HepG2 (cell line): Measurements from ENCODE around the gene CACNA1G. TPM values are rescaled to one million over a fixed set of nuclear protein-coding genes. Genes with fewer than 3 reads are reported as not detected.

Source experiments
- ATAC-seq: fragments of 200-7000 bp; cut with Tn5 transposase; 3 replicates; pipeline ENCODE4 v1.9.1; 2020; ENCODE audit warnings: mild to moderate bottlenecking, moderate library complexity
- BruUV-seq: library from RNA; stranded (reverse); fragments of 400-500 nt; replicated peaks from 2 replicates; lab custom pipeline; 2021; lab: Mats Ljungman, UMichigan
- CTCF ChIA-PET: fragments of 300-600 bp; formaldehyde crosslinking; extraction: SDS; loops from one replicate; lab custom pipeline; 2021; ENCODE audit warnings: low total read pairs, inconsistent platforms, low intra/inter-chr PET ratio; lab: Yijun Ruan, JAX
- POLR2A ChIA-PET: fragments of 350-600 bp; sonication (Branson Sonifier 250); formaldehyde crosslinking; loops from one replicate; lab custom pipeline; 2020; ENCODE audit warnings: antibody characterized with exemption, inconsistent platforms; lab: Yijun Ruan, JAX
- DNase-seq: peaks from one replicate; pipeline ENCODE4 v3.0.0-alpha.2; 2015; ENCODE audit warnings: low spot score
- FAIRE-seq: peaks from 3 replicates; lab custom pipeline; 2011; peaks lifted over from hg19 to GRCh38; lab: Jason Lieb, UNC
- H2AFZ ChIP-seq: one replicate; pipeline ENCODE4 v1.6.1; 2011; ENCODE audit warnings: low read length, inconsistent platforms
- H3K27ac ChIP-seq: fragments of 300-600 bp; 3 replicates; pipeline ENCODE4 v1.8.0; 2011; ENCODE audit warnings: mixed run types, mild to moderate bottlenecking, mixed read lengths, low read length, inconsistent platforms; ENCODE audit not compliant: insufficient read depth; ENCODE audit errors: extremely low read length
- H3K27me3 ChIP-seq, 2 experiments: fragments of 200-600 bp in 1 of 2; 2 replicates in 1 of 2; 3 replicates in 1 of 2; pipeline versions ENCODE4 v1.6.0 to v1.8.0; 2011; ENCODE audit warnings: low read length in 2 of 2, mild to moderate bottlenecking in 2 of 2, moderate library complexity in 2 of 2, inconsistent platforms in 1 of 2; ENCODE audit not compliant: insufficient read depth in 2 of 2, control insufficient read depth in 1 of 2
- H3K36me3 ChIP-seq, 2 experiments: fragments of 200-600 bp in 1 of 2; replicated peaks in 1 of 2; 2 replicates in 1 of 2; 3 replicates in 1 of 2; pipeline versions ENCODE4 v1.5.1 to v1.8.0; 2011; ENCODE audit warnings: low read length in 2 of 2, inconsistent platforms in 1 of 2; ENCODE audit not compliant: insufficient read depth in 2 of 2, control insufficient read depth in 1 of 2
- H3K4me1 ChIP-seq: 2 replicates; pipeline ENCODE4 v1.5.1; 2012; ENCODE audit warnings: low read length, inconsistent platforms; ENCODE audit not compliant: insufficient read depth
- H3K4me2 ChIP-seq: 2 replicates; pipeline ENCODE4 v1.6.0; 2011; ENCODE audit warnings: low read depth, low read length, inconsistent platforms
- H3K4me3 ChIP-seq, 3 experiments: fragments of 200-600 bp in 1 of 3; sonication (generic), shearing (Covaris generic) in 1 of 3; replicated peaks in 1 of 3; 2 replicates each; pipeline ENCODE4 v1.5.1; 2011 to 2016; ENCODE audit warnings: low read length in 3 of 3, inconsistent platforms in 2 of 3, low read depth in 2 of 3, mild to moderate bottlenecking in 2 of 3, control low read depth in 1 of 3, mixed read lengths in 1 of 3; ENCODE audit not compliant: insufficient read depth in 1 of 3
- H3K79me2 ChIP-seq: one replicate; pipeline ENCODE4 v1.6.1; 2011; ENCODE audit warnings: low read length, inconsistent platforms; ENCODE audit not compliant: insufficient read depth
- H3K9ac ChIP-seq: 2 replicates; pipeline ENCODE4 v1.6.0; 2011; ENCODE audit warnings: mild to moderate bottlenecking, low read depth, low read length, inconsistent platforms; ENCODE audit not compliant: insufficient read depth
- H3K9me3 ChIP-seq: 2 replicates; pipeline ENCODE4 v1.5.1; 2012; ENCODE audit warnings: mild to moderate bottlenecking, low read length
- H4K20me1 ChIP-seq: 2 replicates; pipeline ENCODE4 v1.6.0; 2011; ENCODE audit warnings: inconsistent platforms, mild to moderate bottlenecking, low read length, moderate library complexity; ENCODE audit not compliant: insufficient read depth
- ELF1 ChIP-seq: sonication (generic); formaldehyde crosslinking; IDR thresholded peaks from 2 replicates; pipeline ENCODE4 v1.4.0; 2020; ENCODE audit warnings: missing genetic modification reagents
- FOXA1 ChIP-seq, 2 experiments: fragments of 450-650 bp in 1 of 2; sonication (generic) in 1 of 2; formaldehyde crosslinking in 1 of 2; IDR thresholded peaks; 2 replicates each; pipeline versions ENCODE4 v1.4.0 to v1.6.1; 2016 to 2020; ENCODE audit warnings: missing genetic modification reagents in 1 of 2
- KLF11 ChIP-seq: IDR thresholded peaks from 2 replicates; pipeline ENCODE4 v1.6.1; 2016; ENCODE audit warnings: missing compliant biosample characterization
- MLX ChIP-seq: IDR thresholded peaks from 2 replicates; pipeline ENCODE4 v1.6.1; 2016
- REST ChIP-seq, 2 experiments: IDR thresholded peaks; 2 replicates each; pipeline ENCODE4 v1.6.1; 2011 to 2012; ENCODE audit warnings: low read length in 2 of 2, borderline replicate concordance in 1 of 2, low read depth in 1 of 2, mild to moderate bottlenecking in 1 of 2, moderate library complexity in 1 of 2
- ZNF788 ChIP-seq: sonication (generic); formaldehyde crosslinking; IDR thresholded peaks from 2 replicates; pipeline ENCODE4 v1.5.0; 2020; ENCODE audit warnings: mild to moderate bottlenecking, missing genetic modification reagents, borderline replicate concordance
- WGBS: methylation state at CpG from one replicate; pipeline ENCODE4 v1.1.6; 2017; ENCODE audit warnings: low lambda C conversion rate; 5-methylcytosine and 5-hydroxymethylcytosine counted together
- in situ Hi-C: cut with HindIII; loops from 2 replicates; pipeline ENCODE4 v1.10.0; 2017; ENCODE audit warnings: low pct_unique_long_range_greater_than_20kb; ENCODE audit not compliant: extremely low pct_ligation_motif_present
- intact Hi-C: fragments of 100-400 bp; cut with micrococcal nuclease; formaldehyde crosslinking; loops from one replicate; pipeline ENCODE4 v1.10.0; 2022; ENCODE audit not compliant: unreplicated experiment
- polyA plus RNA-seq, 8 experiments: library from polyadenylated mRNA; depleted of rRNA in 3 of 8; stranded (reverse) in 7 of 8; unstranded in 1 of 8; fragments of >200 nt; fragmentation: Illumina TruSeq in 4 of 8; extraction: Trizol in 4 of 8; gene quantifications; 2 replicates each; pipeline versions ENCODE4 v1.2.1 to v1.2.3, GENCODE V29; 2011 to 2016; ENCODE audit warnings: low read depth in 4 of 8, missing spikeins in 1 of 8, mixed read lengths in 1 of 8; ENCODE audit not compliant: insufficient read depth in 1 of 8
- total RNA-seq, 5 experiments: library from RNA; depleted of rRNA; stranded (reverse); fragments of >200 nt; fragmentation: Illumina TruSeq; extraction: Trizol; gene quantifications; 2 replicates each; pipeline ENCODE4 v1.2.3, GENCODE V29; 2016; ENCODE audit warnings: low read depth in 1 of 5

The CACNA1G gene
- total and polyA plus RNA-seq, 2 of the 13 experiments (the other 11 are each of a cell fraction or from before 2014, with no cell fraction given), result 0.02 TPM; not detected in 1

- 0 out of 4 replicates have a peak, but pooled peaks of 1 of the 2 experiments have one; percentile 22 for TF ChIP-seq REST (IDR thresholded peaks at IDR 0.05; ENCODE audit: borderline replicate concordance in 1 of 2, low read depth in 1 of 2, low read length in 2 of 2)
- peak; percentile 36; the same call in 1 of the 2 replicates for TF ChIP-seq ELF1 (CRISPR knock-in tag)
- peak; percentile 97 for TF ChIP-seq MLX
- peak; percentile 84 for TF ChIP-seq FOXA1 (IDR thresholded peaks at IDR 0.05)
- TF ChIP-seq FOXA1 (CRISPR knock-in tag; IDR thresholded peaks at IDR 0.05), result peak; percentile 98
- peak; percentile 69 for TF ChIP-seq KLF11 (CRISPR knock-in tag)
- TF ChIP-seq, all 625 proteins: peak for 282
Observed at GRCh38 chr17:50542795-50543774, 17.4 kb upstream of the CACNA1G start (continued).

GRCh38 chr17:50544516-50544915, 16.0 kb upstream of the CACNA1G start:
- DNase-seq (no peak), ATAC-seq (no peak), FAIRE-seq (peak; percentile 8)
- intact Hi-C loops, result loop anchor here (10.0 kb wide), 1 partner anchor 410 kb away; no protein-coding TSS in a partner anchor
- no TSS peak for BruUV-seq
- no peak for TF ChIP-seq ZNF788 (CRISPR knock-in tag)
- H3K9me3 ChIP-seq, result no peaks in the 10 kb centered on the region
- no peak overlapping the region for H3K27ac ChIP-seq
- H3K79me2 ChIP-seq, result peaks cover 3% of the 10 kb centered on the region
- no peak overlapping the region for H3K4me2 ChIP-seq
- H3K9ac ChIP-seq, result no peak overlapping the region
- peaks cover 77% of the 10 kb centered on the region for H3K4me1 ChIP-seq
- CTCF ChIA-PET, result no interaction called here
- peaks cover 0 to 2% of the 10 kb centered on the region in 2 experiments; a peak in 2 of 5 replicates for H3K36me3 ChIP-seq
- POLR2A ChIA-PET, result interaction anchor here (3.9 to 4.2 kb wide), 3 partner anchors 82 to 148 kb away, joined by 45 to 79 read pairs (median 71); no protein-coding TSS in a partner anchor
- no peaks in the 10 kb centered on the region; a peak in 1 of 5 replicates for H3K27me3 ChIP-seq
- no peak overlapping the region for H3K4me3 ChIP-seq
- 95% methylated on average over 7 of the region's 7 CpGs for WGBS
- in situ Hi-C loops, result loop anchor here (10.0 kb wide), 1 partner anchor 410 kb away; no protein-coding TSS in a partner anchor
- H2AFZ ChIP-seq, result no peak overlapping the region
- H4K20me1 ChIP-seq, result no peaks in the 10 kb centered on the region
